Thyroid gland (tissue), 4 donors: ENCODE measurements around the gene GMEB2.

ENCODE experiments used
- CTCF ChIP-seq, 6 experiments: fragments of 200-600 bp in 3 of 6; fragments of 450-650 bp in 3 of 6; sonication (generic) in 3 of 6; IDR thresholded peaks; one replicate each; pipeline ENCODE4 v1.5.1; 2016 to 2019; ENCODE audit warnings: antibody characterized with exemption in 6 of 6, mild to moderate bottlenecking in 2 of 6, inconsistent platforms in 1 of 6, moderate library complexity in 1 of 6
- POLR2A ChIP-seq, 2 donors: fragments of 450-650 bp; IDR thresholded peaks; one replicate each; pipeline ENCODE4 v1.6.1; 2017; ENCODE audit warnings: antibody characterized with exemption in 2 of 2, mild to moderate bottlenecking in 2 of 2, moderate library complexity in 1 of 2

- no peak for TF ChIP-seq CTCF (IDR thresholded peaks at IDR 0.05)
- TF ChIP-seq POLR2A (IDR thresholded peaks at IDR 0.05) = no peak
Observed at GRCh38 chr20:63642527-63643247, 15.8 kb upstream of the GMEB2 start.
